GM11168 (cell line): ENCODE data around the gene DAZAP1.

ENCODE experiments used
- in situ Hi-C: fragments of 300-500 bp; cut with MboI; formaldehyde crosslinking; loops from one replicate; pipeline ENCODE4 v1.12.0; 2022; ENCODE audit warnings: low sequenced_read_pairs; ENCODE audit not compliant: unreplicated experiment

DAZAP1 gene

DNA sequence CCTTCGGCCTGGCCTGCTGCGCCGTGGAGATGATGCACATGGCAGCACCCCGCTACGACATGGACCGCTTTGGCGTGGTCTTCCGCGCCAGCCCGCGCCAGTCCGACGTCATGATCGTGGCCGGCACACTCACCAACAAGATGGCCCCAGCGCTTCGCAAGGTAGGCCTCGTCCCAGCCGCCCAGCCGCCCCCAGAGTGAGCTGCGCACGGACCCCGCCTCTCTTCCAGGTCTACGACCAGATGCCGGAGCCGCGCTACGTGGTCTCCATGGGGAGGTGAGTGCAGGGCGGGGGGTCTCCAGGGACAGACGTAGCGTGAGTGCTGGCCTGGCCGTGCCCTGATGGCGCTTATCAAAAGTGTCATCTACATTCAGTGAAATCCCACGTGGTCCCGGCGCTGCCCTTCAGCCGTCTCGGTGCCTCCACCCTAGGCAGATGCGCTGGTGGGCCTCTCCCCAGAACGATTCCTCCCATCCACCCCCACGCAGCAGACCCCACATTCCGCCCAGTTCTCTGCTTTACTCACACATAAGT, 16.4 kb upstream of the DAZAP1 start:
- in situ Hi-C loops: no loop called here

DNA sequence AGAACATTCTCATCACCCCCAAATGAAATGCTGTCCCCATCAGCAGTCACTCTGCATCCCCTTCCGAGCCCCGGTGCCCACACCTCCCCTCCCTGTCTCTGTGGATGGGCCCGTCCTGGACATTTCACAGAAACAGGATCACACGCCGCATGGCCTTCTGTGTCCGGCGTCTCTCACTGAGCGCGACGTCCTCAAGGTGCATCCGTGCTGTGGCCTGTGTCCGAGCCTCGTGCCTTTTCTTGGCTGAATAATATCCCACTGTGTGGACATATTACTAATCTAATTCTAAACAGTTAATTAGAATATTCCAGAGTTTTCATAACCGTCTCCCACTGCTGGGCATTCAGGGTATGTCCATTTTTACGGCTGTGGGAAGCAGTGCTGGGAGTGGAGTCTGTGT, 15.0 kb upstream of the DAZAP1 start:
- in situ Hi-C loops: no loop called here

DNA sequence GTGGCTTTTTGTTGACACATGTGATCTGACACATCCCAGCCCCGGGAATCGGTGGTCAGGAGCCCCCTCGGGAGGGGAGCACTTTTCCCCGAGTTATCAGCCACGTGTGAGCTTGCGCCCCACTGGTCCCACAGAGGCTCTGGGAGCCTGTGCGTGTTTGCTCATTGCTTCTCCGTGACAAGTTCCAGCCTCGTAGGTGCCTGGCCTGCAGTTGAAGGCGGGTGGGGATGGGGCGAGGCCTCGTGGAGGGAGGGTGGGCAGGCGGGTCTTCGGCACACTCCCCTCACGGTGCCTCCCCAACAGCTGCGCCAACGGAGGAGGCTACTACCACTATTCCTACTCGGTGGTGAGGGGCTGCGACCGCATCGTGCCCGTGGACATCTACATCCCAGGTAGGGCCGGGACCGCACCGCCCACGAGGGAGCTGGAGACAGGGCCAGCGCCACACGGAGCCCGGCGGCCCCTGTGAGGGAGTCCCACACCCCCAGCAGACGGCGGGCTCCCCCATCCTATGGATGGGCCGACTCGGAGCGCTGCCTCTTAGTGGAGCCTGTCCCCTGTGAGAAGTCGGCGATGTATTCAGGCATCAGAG, 14.4 kb upstream of the DAZAP1 start:
- in situ Hi-C loops: no loop called here

DNA sequence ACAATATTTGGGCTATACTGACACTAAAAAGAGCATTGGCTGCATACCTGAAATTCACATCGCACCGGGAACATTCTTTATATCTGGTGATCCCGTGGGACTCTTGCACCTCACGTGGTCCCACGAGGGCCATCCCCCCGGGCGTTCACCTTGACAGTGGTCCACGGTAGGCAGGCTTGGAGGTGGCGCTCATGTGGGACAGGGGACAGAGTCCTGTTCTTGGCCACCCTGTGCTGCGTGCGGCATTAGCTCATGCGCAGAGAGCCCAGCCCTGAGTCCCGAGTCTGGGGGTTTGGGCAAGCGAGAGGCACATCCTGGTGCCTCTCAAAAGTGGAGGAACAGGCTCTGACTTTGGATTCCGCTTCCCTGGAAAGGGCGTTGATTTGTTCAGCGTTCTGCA, 13.5 kb upstream of the DAZAP1 start:
- in situ Hi-C loops: no loop called here

DNA sequence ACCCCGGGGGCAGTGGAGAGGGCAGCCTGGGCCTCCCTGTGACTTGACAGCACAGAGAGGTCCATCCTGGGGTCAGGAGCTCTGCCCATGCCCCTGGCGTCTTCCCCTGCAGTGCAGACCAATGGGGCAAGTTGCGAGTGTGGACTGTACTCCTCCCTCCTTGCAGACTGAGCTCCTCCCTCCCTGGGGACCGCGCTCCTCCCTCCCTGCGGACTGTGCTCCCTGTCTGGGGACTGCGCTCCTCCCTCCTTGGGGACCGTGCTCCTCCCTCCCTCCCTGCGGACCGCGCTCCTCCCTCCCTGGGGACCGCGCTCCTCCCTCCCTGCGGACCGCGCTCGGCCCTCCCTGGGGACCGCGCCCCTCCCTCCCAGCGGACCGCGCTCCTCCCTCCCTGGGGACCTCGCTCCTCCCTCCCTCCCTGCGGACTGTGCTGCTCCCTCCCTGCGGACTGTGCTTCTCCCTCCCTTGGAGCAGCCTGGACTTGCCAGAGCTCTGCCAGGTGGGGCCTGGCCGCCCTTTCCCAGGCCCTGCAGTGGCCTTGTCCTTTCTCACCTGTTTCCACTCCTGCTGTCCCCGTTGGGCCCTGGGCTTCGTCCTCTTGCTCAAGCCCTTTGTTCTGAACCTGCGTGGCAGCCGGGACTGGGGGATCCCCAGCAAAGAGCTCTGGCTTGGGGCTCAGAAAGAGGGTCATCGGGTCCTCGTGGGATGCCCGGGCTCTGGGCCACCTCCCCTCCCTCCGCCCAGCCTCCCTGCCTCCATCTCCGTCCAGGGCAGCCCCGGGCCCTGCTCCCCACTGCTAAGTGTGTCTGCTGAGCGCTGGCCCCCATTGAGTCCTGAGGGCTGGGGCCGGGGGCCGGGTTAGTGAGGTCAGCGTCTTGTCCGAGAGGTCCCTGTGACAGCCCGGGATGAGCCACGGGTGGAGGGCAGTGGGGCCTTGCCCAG, 12.9 kb upstream of the DAZAP1 start:
- in situ Hi-C loops: no loop called here

DNA sequence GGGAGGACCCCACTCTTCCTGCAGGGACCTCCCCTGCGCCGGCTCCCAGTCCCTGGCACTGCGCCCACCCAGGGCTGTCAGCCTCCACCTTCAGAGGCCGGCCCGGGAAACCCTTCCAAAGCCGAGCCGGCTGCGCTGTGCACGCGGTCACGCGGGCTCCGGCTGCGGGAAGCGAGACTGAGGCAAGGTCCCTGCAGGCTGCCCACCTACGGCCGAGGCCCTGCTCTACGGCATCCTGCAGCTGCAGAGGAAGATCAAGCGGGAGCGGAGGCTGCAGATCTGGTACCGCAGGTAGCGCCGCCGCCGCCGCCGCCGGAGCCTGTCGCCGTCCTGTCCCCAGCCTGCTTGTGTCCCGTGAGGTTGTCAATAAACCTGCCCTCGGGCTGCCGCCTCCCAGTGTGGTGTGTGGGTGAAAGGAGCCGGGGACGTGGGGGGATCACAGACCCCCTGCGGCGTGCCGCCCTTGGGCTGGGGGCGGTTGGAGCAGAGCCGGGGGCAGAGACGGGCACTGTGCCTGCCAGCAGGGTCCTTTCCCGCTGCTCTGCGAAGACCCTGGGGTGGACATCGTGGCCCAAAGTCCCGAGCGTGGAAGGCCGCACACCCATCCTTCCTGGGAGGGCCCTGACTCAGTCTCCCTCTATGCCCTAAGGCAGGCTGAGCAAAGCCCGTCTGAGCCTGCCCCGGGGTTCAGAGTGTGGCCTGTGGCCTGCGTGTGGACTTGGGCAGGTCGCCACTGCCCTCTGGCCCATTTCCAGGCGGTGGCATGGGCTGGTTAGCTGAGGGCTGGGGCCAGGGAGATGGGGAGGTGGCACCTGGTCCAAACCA, 12.0 kb upstream of the DAZAP1 start:
- in situ Hi-C loops: no loop called here

DNA sequence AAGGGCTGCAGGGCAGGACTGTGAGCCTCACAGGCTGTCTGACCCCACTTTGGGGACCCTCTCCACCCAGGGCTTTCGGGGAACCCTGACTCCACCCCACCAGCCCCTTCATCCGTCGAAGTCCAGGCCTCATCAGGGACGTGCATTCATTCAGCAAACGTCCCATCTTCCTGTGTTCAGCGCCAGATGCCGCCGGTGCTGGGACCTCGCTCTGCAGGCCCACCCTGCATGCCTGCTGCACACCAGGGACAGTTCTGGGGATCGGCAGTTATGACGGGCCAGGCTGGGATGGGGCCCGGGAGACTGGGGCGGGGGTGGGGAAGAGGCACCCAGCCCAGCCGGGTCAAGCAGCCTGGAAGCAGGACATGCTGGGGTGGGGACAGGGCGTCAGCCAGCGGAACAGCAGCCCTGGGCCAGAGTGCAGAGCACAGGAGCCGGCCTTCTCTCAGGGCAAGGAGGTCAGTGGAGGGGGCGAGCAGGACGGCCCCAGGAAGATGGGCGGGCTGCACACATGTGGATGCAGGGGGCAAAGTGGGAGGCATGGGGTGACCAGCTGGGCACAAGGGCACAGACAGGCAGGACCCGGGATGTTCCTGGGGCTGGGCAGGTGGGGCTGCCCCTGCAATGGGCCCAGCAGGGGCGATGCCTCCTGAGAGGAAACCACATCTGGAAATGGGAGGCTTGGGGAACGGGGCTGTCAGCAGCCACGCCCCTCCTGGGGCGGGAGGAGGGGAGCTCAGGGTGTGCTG, 11.2 kb upstream of the DAZAP1 start:
- in situ Hi-C loops: no loop called here

DNA sequence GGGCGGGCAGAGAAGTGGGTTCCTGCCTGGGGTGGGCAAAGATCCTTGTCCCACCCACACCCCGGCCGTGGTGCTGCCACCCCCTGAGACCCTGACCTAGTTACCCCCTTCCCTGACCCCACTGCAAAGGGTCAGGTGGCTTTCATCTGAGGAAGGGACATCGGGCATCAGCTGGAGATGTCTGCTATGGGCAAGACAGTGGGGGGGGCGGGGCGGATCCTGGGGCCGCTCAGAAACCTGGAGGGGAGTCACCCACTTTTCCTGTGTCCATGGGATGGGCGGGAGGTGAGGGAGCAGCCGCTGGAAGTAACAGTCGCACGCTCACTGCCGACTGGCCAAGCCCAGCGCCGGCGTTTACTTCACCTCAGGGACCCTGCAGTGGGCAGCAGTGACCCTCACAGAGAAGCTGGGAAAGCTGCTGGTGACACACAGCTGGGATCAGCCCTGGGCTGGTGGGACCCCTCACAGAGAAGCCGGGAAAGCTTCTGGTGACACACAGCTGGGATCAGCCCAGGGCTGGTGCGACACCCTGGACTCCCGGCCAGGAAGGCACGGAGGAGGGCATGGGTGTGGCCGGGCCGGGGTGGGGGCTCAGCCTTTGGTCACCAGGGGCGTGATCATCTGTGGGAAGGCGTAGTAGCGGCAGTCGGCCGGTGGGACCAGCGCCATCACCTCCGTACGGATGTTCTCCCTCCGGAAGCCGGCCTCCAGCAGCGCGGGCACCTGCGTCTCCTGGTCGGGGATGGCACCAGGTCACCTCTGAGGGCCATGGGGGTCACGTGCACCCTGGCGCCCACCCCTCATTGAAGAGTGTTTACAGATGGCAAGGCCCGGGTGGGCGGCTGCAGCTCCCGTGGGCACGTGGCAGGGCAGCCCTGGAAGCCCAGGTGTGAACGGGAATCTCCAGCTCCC, 10.4 kb upstream of the DAZAP1 start:
- in situ Hi-C loops: no loop called here

DNA sequence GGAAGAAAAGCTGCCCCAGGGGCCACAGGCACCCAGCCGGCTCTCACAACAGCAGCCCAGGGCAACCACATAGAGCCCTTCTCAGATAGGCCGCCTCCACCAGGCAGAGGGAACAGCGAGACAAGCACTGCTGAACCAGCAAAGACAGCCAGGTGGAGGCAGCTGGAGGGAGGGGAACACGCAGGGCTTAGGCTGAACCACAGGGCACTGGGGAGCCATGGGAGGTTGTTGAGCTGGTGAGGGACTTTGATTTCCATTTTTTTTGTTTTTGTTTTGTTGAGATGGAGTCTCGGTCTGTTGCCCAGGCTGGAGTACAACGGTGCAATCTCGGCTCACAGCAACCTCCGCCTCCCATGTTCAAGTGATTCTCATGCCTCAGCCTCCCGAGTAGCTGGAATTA, 9.5 kb upstream of the DAZAP1 start:
- in situ Hi-C loops: no loop called here

DNA sequence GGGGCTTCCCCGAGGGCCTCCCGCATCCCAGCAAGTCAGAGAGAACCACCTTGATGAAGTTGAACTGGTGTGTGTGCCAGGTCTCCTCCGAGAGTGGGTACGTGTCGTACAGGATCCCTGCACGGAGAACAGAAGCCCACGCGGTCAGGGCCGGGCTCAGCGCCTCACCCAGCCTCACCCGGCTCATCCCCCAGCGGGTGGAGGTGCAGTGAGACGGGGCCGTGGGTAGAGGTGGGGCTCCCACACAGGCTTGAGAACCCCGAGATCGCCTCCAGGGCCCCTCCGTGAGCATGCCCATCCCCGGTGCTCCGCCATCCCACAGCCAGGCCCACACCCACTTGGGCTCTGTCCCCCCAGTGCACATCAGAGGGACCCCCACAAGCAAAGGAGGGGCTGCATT, 8.3 kb upstream of the DAZAP1 start:
- in situ Hi-C loops: no loop called here

DNA sequence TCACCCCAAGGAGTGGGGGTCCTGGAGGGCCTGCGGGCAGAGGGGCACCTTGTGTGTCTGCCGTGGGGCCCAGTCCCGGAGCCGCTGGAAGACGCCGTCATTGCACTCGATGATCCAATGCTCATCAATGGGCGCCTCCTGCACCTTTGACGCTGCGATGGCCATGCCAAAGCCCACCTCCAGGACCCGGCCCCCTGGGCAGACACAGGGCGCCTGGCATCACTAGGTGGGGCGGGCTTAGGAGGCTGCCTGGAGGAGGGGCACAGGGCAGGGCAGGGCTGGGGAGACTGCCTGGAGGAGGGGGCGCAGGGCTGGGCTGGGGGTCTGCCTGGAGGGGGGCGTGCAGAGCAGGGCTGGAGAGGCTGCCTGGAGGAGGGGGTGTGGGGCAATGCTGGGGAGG, 7.6 kb upstream of the DAZAP1 start:
- in situ Hi-C loops: no loop called here

DNA sequence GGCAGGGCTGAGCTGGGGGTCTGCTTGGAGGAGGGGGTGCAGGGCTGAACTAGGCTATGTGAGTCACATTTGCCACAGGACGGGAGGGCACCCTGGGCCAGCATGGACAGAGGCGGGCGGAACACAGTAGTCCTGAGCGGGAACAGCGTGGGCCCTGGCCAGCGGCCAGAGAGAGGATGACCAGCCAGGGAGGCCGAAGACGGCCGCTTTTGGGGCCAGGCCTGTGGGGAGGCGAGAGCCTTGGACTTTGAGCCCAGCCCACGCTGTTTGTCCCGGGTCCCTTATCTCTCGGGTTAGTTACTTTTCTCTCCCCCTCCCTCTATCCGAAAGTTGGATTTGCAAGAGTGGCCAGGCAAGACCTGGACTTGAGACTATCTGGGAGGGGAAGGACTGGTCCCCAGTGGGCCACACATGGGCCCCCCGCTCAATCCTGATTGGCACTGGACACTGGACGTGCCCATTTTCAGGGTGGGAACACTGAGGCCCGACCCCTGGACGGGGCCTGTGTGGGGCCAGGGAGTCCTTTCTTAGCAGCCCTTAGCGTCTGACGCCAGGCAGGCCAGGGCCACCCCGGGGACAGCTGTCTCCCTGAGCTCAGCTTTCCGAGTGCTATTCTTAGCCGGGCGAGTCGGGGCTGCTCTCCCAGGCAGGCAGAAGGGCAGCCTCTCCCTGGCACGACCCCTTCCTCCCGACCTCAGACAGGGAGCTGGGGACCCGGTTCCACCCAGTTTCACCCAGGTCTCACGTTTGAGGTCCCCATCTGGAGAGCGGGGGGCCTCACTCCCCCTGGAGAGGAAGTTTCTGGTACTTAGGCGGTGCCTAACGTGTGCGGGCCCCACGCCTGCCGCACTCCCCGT, 6.9 kb upstream of the DAZAP1 start:
- in situ Hi-C loops: no loop called here

DNA sequence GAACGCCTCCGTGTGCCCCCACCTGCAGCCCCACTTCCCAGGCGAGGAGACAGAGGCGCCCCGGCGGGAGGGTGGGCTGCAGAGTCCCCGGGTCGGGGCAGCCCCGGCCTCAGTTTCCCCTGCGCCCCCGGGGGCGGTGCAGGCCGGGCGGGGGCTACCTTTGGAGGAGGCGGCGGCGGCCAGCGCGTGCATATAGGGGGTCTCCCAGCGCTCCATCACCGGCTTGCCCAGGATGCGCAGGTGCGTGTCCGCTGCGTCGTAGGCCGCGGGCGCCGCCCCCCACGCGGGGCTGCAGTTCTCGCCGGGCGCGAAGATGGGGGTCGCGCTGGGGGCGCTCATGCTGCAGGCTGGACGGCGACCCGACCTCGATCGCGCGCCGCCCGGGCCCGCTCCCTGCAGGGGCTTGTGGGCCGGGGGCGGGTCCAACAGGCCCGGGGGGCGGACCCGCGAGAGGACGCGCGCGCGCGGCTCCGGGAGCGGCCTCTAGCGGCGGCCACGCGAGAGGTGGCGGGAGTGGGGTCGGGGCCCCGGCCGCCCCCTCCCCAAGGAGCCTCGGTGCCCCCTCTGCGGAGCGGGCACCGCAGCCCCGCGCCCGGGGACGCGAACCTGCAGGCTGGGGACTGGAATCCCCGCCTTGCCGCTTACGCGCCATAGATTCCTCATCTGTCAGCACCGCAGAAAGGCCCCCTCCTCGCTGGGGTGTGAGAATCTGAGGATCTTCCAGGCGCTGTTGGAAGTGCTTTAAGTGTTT, 6.1 kb upstream of the DAZAP1 start, which contains the start of gene GAMT:
Gene GAMT (minus strand): TSS at position 405 of the 751 bp plus-strand sequence. CDS start 66 bp downstream, at position 339.
- in situ Hi-C loops: no loop called here

DNA sequence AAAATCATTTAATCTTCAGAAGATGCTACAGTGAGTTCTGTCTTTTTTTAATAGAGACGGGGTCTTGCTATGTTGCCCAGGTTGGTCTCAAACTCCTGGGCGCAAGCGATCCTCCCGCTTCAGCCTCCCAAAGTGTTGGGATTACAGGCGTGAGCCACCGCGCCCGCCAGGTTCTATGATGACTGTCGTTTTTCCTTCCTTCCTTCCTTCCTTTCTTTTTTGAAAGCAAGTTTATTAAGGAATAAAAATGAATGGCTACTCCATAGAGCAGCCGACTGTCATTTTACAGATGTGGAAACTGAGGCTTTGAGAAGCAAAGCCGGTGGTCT, 5.5 kb upstream of the DAZAP1 start:
- in situ Hi-C loops: no loop called here

DNA sequence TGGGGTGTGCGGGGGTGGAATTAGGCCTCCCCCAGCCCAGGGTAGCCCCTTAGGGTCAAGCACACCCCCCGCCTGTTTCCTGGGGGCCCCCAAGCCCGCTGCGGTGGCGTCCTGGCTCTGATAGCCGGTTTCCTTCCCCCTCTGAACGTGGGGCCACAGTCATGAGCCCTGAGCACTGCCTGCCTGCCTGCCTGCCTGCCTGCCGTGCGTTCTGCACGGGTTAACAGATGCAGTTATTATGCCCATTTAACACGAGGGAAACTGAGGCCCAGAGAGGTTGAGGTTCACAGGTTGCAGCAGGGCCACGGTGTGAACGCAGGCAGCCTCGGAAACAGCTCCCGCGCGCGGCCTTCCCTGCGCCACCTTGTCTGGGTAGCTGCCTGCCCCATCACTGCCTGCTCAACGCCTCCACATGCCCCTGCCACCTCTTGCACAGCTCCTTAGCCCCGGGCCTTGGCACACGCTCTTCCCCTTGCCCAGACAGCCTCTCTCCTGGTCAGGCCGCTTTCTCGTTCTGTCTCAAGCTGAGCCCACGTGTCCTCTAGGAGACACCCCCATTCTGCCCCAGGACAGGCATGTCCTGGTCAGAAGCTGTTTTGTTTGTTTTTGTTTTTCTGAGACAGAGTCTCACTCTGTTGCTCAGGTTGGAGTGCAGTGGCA, 4.8 kb upstream of the DAZAP1 start:
- in situ Hi-C loops: no loop called here

DNA sequence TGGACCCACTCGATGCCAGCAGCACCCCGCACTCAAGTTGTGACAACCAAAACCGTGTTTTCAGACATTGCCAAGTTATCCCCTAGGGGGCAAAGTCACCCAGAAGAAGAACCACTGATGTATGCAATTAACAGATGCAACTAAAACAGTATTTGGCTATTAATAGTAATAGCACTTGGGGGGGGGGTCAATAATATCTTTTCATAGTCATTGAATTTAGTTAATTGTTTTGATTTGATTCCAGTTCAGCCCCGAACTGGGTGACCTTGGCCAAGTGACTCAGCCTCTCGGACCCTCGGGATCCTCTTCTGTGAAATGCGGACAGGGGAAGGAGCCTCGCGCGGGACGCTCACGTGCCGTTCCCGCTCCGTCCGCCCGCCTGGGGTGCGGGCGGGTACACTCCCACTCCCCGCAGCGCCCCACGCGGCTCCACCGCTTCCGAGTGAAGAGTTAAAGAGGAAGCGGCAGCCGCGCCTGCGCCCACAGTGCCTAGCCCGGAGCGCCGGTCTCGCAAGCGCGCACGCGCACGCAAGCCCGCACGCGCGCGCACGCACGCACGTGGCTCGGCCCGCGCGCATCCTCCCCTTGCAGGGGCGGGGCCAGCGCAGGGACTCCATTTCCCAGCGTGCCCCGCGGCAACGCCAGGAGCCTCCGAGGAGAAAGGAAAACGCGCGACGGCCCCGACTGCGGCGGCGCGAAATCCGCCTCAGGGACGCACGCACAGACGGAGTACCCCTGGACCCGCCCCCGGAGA, 435 bp upstream of the DAZAP1 start:
- in situ Hi-C loops: no loop called here
